Hepatocyte (in vitro differentiated cells): Measurements from ENCODE around the gene TSPAN4. TPM values are rescaled to one million over a fixed set of nuclear protein-coding genes. Genes with fewer than 3 reads are reported as not detected.

Experiments used
- DNase-seq: peaks from one replicate; pipeline ENCODE4 v3.0.0-alpha.2; 2016; ENCODE audit warnings: low spot score
- H2AFZ ChIP-seq: fragments of 200-600 bp; sonication (generic); 2 replicates; pipeline ENCODE4 v1.6.0; 2016; ENCODE audit warnings: antibody characterized with exemption, mild to moderate bottlenecking
- H3K27ac ChIP-seq: fragments of 200-600 bp; sonication (generic); 2 replicates; pipeline ENCODE4 v1.5.1; 2016; ENCODE audit warnings: mild to moderate bottlenecking
- H3K27me3 ChIP-seq: fragments of 200-600 bp; sonication (generic); 2 replicates; pipeline ENCODE4 v1.6.1; 2016
- H3K36me3 ChIP-seq: fragments of 200-600 bp; sonication (generic); replicated peaks from 2 replicates; pipeline ENCODE4 v1.5.1; 2016; ENCODE audit warnings: low read depth; ENCODE audit not compliant: insufficient read depth
- H3K4me1 ChIP-seq: fragments of 200-600 bp; sonication (generic); 2 replicates; pipeline ENCODE4 v1.5.1; 2016; ENCODE audit warnings: mild to moderate bottlenecking, moderate library complexity; ENCODE audit not compliant: insufficient read depth
- H3K4me2 ChIP-seq: fragments of 200-600 bp; sonication (generic); 2 replicates; pipeline ENCODE4 v1.6.0; 2016
- H3K4me3 ChIP-seq: fragments of 200-600 bp; sonication (generic); 2 replicates; pipeline ENCODE4 v1.5.1; 2016; ENCODE audit warnings: mild to moderate bottlenecking
- H3K79me2 ChIP-seq: fragments of 200-600 bp; sonication (generic); 2 replicates; pipeline ENCODE4 v1.6.0; 2017; ENCODE audit warnings: mild to moderate bottlenecking
- H3K9me2 ChIP-seq: fragments of 200-600 bp; sonication (generic); replicated peaks from 2 replicates; pipeline ENCODE4 v1.6.0; 2017; ENCODE audit warnings: mild to moderate bottlenecking; ENCODE audit not compliant: insufficient read depth
- H3K9me3 ChIP-seq: fragments of 200-600 bp; sonication (generic); 2 replicates; pipeline ENCODE4 v1.5.1; 2016; ENCODE audit warnings: low read depth, mild to moderate bottlenecking
- H4K20me1 ChIP-seq: fragments of 200-600 bp; sonication (generic); 2 replicates; pipeline ENCODE4 v1.6.0; 2016; ENCODE audit warnings: mild to moderate bottlenecking; ENCODE audit not compliant: insufficient read depth, poor library complexity, severe bottlenecking
- CTCF ChIP-seq: fragments of 200-600 bp; sonication (generic); IDR thresholded peaks from 2 replicates; pipeline ENCODE4 v1.5.1; 2016; ENCODE audit warnings: antibody characterized with exemption, mild to moderate bottlenecking; ENCODE audit not compliant: poor library complexity
- EZH2 ChIP-seq: fragments of 200-600 bp; sonication (generic); IDR thresholded peaks from 2 replicates; pipeline ENCODE4 v1.6.1; 2016; ENCODE audit warnings: antibody characterized with exemption, mild to moderate bottlenecking, borderline replicate concordance
- EZH2phosphoT487 ChIP-seq: fragments of 200-600 bp; sonication (generic); IDR thresholded peaks from one replicate; pipeline ENCODE4 v1.6.1; 2018; ENCODE audit warnings: antibody characterized with exemption, mild to moderate bottlenecking, low read depth, moderate library complexity; ENCODE audit not compliant: unreplicated experiment, severe bottlenecking
- WGBS: methylation state at CpG from one replicate; pipeline ENCODE4 v1.1.6; 2016; ENCODE audit warnings: low lambda C conversion rate; ENCODE audit errors: missing lambda C conversion rate; 5-methylcytosine and 5-hydroxymethylcytosine counted together
- polyA plus RNA-seq: library from polyadenylated mRNA; unstranded; fragments of >200 nt; fragmentation: Nextera tagmentation; extraction: Ambion mirVana; gene quantifications from 2 replicates; pipeline ENCODE4 v1.2.1, GENCODE V29; 2016
- total RNA-seq: library from RNA; depleted of rRNA; stranded (reverse); fragments of >200 nt; gene quantifications from 2 replicates; pipeline ENCODE4 v1.2.3, GENCODE V29; 2014

TSPAN4 gene
- total and polyA plus RNA-seq, 2 experiments from 2014 or later = 82.8 to 148 TPM

GRCh38 chr11:888310-889212, 45.9 kb downstream of the TSPAN4 start:
- H3K27me3 ChIP-seq = no peaks in the 10 kb centered on the region
- H3K4me1 ChIP-seq = peaks cover 6% of the 10 kb centered on the region
- H3K9me3 ChIP-seq = no peaks in the 10 kb centered on the region
- DNase-seq = no peak
- no peaks in the 10 kb centered on the region for H3K79me2 ChIP-seq
- H3K36me3 ChIP-seq = no peaks in the 10 kb centered on the region
- H3K9me2 ChIP-seq = no peaks in the 10 kb centered on the region
- H3K4me3 ChIP-seq = no peak overlapping the region
- TF ChIP-seq EZH2phosphoT487 (no peak), EZH2 (no peak), CTCF (no peak)
- H3K27ac ChIP-seq = no peak overlapping the region
- H3K4me2 ChIP-seq = no peak overlapping the region
- WGBS = 94% methylated on average over 30 of the region's 45 CpGs
- no peaks in the 10 kb centered on the region for H4K20me1 ChIP-seq
- H2AFZ ChIP-seq = no peak overlapping the region

DNA sequence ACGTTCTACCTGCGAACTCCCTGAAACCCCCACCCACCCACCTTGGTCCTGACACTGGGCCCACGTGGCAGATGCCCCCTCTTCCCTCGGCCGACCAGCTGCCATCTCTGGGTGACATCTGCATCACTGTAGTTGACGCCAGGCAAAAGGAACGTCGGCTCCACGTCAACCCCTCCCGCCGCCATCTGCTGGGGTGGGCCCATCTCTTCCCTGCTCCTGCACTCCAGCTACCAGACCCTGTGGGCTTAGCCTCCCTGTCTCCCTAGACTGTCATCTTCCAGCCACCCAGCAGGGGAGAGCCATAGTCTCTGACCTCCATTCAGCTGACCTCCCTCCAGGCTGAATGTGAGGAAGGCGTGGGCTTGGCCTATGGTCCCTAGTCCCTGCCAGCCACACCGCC, 46.6 kb downstream of the TSPAN4 start:
- H2AFZ ChIP-seq = no peak overlapping the region
- WGBS = 94% methylated on average over 12 of the region's 13 CpGs
- no peaks in the 10 kb centered on the region for H3K36me3 ChIP-seq
- no peak overlapping the region for H3K4me2 ChIP-seq
- no peaks in the 10 kb centered on the region for H3K27me3 ChIP-seq
- H3K9me2 ChIP-seq = no peaks in the 10 kb centered on the region
- H3K79me2 ChIP-seq = no peaks in the 10 kb centered on the region
- H4K20me1 ChIP-seq = no peaks in the 10 kb centered on the region
- peaks cover 6% of the 10 kb centered on the region for H3K4me1 ChIP-seq
- no peak overlapping the region for H3K4me3 ChIP-seq
- DNase-seq = no peak
- H3K27ac ChIP-seq = no peak overlapping the region
- TF ChIP-seq CTCF = no peak
- TF ChIP-seq EZH2phosphoT487 = no peak
- no peak for TF ChIP-seq EZH2
- no peaks in the 10 kb centered on the region for H3K9me3 ChIP-seq

- Histone ChIP-seq H3K9me3 (no peaks in the 10 kb centered on the region), H3K4me3 (no peak overlapping the region), H3K79me2 (no peaks in the 10 kb centered on the region), H2AFZ (no peak overlapping the region), H3K27me3 (no peaks in the 10 kb centered on the region), H3K27ac (no peak overlapping the region), H3K4me1 (peaks cover 6% of the 10 kb centered on the region), H4K20me1 (no peaks in the 10 kb centered on the region), H3K36me3 (no peaks in the 10 kb centered on the region), H3K9me2 (no peaks in the 10 kb centered on the region), H3K4me2 (no peak overlapping the region)
- 99% methylated on average over 28 of the region's 32 CpGs for WGBS
- no peak for DNase-seq
- TF ChIP-seq EZH2 (no peak), CTCF (no peak), EZH2phosphoT487 (no peak)
Measured at GRCh38 chr11:889687-890475, 47.2 kb downstream of the TSPAN4 start.
